Measurements from ENCODE around the gene CD164. TPM values are rescaled to one million over a fixed set of nuclear protein-coding genes. Genes with fewer than 3 reads are reported as not detected.

CD164 gene
- total RNA-seq = 223 and 235 TPM in 2 replicates

GRCh38 chr6:109381747-109382575, at the start of gene CD164:
TSS of gene CD164 (minus strand) at chr6:109382467. CDS start at chr6:109382378, 89 bp downstream.

Other genes starting within 250 kb of the CD164 start
- gene PPIL6, start 58.2 kb upstream of the CD164 start, total RNA-seq = 2.9 and 4.5 TPM in 2 replicates
- gene SMPD2, start 58.3 kb upstream of the CD164 start, total RNA-seq = 5.6 and 10.7 TPM in 2 replicates
- gene MICAL1, start 73.3 kb upstream of the CD164 start, total RNA-seq = 52.6 and 85.3 TPM in 2 replicates
- 10.2 and 11.6 TPM in 2 replicates for gene ZBTB24, start 100.8 kb upstream of the CD164 start, total RNA-seq